ENCODE results near the gene B9D1.

DNA sequence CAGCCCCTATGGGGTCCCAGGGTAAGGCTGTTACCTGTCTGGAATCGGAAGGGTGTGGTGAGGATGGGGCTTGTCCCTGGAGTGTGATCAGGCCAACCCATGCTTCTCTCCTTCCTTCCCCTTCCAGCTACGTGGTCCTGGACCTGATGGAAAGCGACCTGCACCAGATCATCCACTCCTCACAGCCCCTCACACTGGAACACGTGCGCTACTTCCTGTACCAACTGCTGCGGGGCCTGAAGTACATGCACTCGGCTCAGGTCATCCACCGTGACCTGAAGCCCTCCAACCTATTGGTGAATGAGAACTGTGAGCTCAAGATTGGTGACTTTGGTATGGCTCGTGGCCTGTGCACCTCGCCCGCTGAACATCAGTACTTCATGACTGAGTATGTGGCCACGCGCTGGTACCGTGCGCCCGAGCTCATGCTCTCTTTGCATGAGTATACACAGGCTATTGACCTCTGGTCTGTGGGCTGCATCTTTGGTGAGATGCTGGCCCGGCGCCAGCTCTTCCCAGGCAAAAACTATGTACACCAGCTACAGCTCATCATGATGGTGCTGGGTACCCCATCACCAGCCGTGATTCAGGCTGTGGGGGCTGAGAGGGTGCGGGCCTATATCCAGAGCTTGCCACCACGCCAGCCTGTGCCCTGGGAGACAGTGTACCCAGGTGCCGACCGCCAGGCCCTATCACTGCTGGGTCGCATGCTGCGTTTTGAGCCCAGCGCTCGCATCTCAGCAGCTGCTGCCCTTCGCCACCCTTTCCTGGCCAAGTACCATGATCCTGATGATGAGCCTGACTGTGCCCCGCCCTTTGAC is 18.2 kb upstream of the B9D1 start:
- TF ChIP-seq CTCF (IDR thresholded peaks at IDR 0.05; ENCODE audit: low read depth, low read length, poor library complexity, severe bottlenecking) (no peak), EZH2phosphoT487 (IDR thresholded peaks at IDR 0.05; ENCODE audit: borderline replicate concordance, low read length) (no peak)
